IMR-90 (cell line): ENCODE data around the gene DICER1. TPM values are rescaled to one million over a fixed set of nuclear protein-coding genes. Genes with fewer than 3 reads are reported as not detected.

Source experiments
- ATAC-seq: fragments of 200-7000 bp; cut with Tn5 transposase; 2 replicates; pipeline ENCODE4 v1.9.1; 2020; ENCODE audit warnings: low read depth, mild to moderate bottlenecking, moderate library complexity
- BruUV-seq: library from RNA; stranded (reverse); fragments of 400-500 nt; replicated peaks from 2 replicates; lab custom pipeline; 2021; lab: Mats Ljungman, UMichigan
- CTCF ChIA-PET: fragments of 300-600 bp; formaldehyde crosslinking; extraction: SDS; loops from one replicate; lab custom pipeline; 2021; ENCODE audit warnings: antibody characterized with exemption; lab: Yijun Ruan, JAX
- POLR2A ChIA-PET: fragments of 300-600 bp; sonication (Branson Sonifier 250); formaldehyde crosslinking; loops from one replicate; lab custom pipeline; 2022; ENCODE audit warnings: antibody characterized with exemption; ENCODE audit not compliant: unreplicated experiment; lab: Charles Lee
- DNase-seq: peaks from one replicate; pipeline ENCODE4 v3.0.0; 2013
- H2AFZ ChIP-seq: replicated peaks from 2 replicates; pipeline ENCODE3; 2013; ENCODE audit warnings: low read length, mild to moderate bottlenecking; ENCODE audit not compliant: poor library complexity
- H2AK5ac ChIP-seq: 2 replicates; pipeline ENCODE4 v1.6.1; 2013; ENCODE audit warnings: low read depth, low read length, inconsistent platforms
- H2AK9ac ChIP-seq: replicated peaks from 2 replicates; pipeline ENCODE3; 2013; ENCODE audit warnings: mild to moderate bottlenecking, low read depth, low read length, moderate library complexity; ENCODE audit not compliant: poor library complexity
- H2BK120ac ChIP-seq: 2 replicates; pipeline ENCODE4 v1.6.1; 2013; ENCODE audit warnings: low read depth, low read length, inconsistent platforms
- H2BK15ac ChIP-seq: 3 replicates; pipeline ENCODE4 v1.6.1; 2013; ENCODE audit warnings: low read depth, low read length, inconsistent platforms
- H2BK20ac ChIP-seq: 2 replicates; pipeline ENCODE4 v1.6.1; 2013; ENCODE audit warnings: low read depth, mild to moderate bottlenecking, inconsistent platforms, low read length, moderate library complexity
- H2BK5ac ChIP-seq: 2 replicates; pipeline ENCODE4 v1.6.1; 2013; ENCODE audit warnings: mild to moderate bottlenecking, low read depth, low read length, inconsistent platforms; ENCODE audit not compliant: poor library complexity, severe bottlenecking
- H3K14ac ChIP-seq: replicated peaks from 2 replicates; pipeline ENCODE4 v1.6.1; 2013; ENCODE audit warnings: low read depth, low read length, inconsistent platforms
- H3K18ac ChIP-seq: 2 replicates; pipeline ENCODE4 v1.6.1; 2013; ENCODE audit warnings: low read depth, low read length, control low read depth
- H3K23ac ChIP-seq: 2 replicates; pipeline ENCODE4 v1.6.1; 2013; ENCODE audit warnings: low read depth, low read length, inconsistent platforms
- H3K27ac ChIP-seq: 2 replicates; pipeline ENCODE4 v1.5.1; 2013; ENCODE audit warnings: mild to moderate bottlenecking, control low read depth, low read length; ENCODE audit not compliant: insufficient read depth
- H3K27me3 ChIP-seq: 2 replicates; pipeline ENCODE4 v1.6.1; 2013; ENCODE audit warnings: low read length; ENCODE audit not compliant: control insufficient read depth, insufficient read depth
- H3K36me3 ChIP-seq: 2 replicates; pipeline ENCODE4 v1.6.1; 2013; ENCODE audit warnings: low read length, mixed read lengths; ENCODE audit not compliant: control insufficient read depth, insufficient read depth
- H3K4ac ChIP-seq: 2 replicates; pipeline ENCODE4 v1.6.1; 2013; ENCODE audit warnings: low read depth, low read length, inconsistent platforms
- H3K4me1 ChIP-seq: 2 replicates; pipeline ENCODE4 v1.6.1; 2013; ENCODE audit warnings: low read length, mixed read lengths; ENCODE audit not compliant: control insufficient read depth, insufficient read depth
- H3K4me2 ChIP-seq: 2 replicates; pipeline ENCODE4 v1.6.1; 2013; ENCODE audit warnings: low read depth, mild to moderate bottlenecking, control low read depth, low read length, moderate library complexity
- H3K4me3 ChIP-seq: 2 replicates; pipeline ENCODE4 v1.5.1; 2013; ENCODE audit warnings: low read depth, mild to moderate bottlenecking, control low read depth, low read length, moderate library complexity; ENCODE audit not compliant: insufficient read depth
- H3K56ac ChIP-seq: 2 replicates; pipeline ENCODE4 v1.6.1; 2013; ENCODE audit warnings: low read length, inconsistent platforms; ENCODE audit not compliant: insufficient read depth; ENCODE audit errors: extremely low read depth
- H3K79me1 ChIP-seq, 2 experiments: 2 replicates each; pipeline ENCODE4 v1.6.1; 2013; ENCODE audit warnings: low read length in 2 of 2, inconsistent platforms in 1 of 2, low read depth in 1 of 2
- H3K9ac ChIP-seq: 2 replicates; pipeline ENCODE4 v1.6.1; 2013; ENCODE audit warnings: low read depth, low read length, control low read depth
- H3K9me1 ChIP-seq: 2 replicates; pipeline ENCODE4 v1.6.1; 2013; ENCODE audit warnings: low read length, inconsistent platforms; ENCODE audit not compliant: insufficient read depth
- H3K9me3 ChIP-seq: 2 replicates; pipeline ENCODE4 v1.6.1; 2013; ENCODE audit warnings: low read length; ENCODE audit not compliant: control insufficient read depth, insufficient read depth
- H4K20me1 ChIP-seq: 2 replicates; pipeline ENCODE4 v1.6.1; 2013; ENCODE audit warnings: low read length, inconsistent platforms; ENCODE audit not compliant: insufficient read depth
- H4K5ac ChIP-seq: 2 replicates; pipeline ENCODE4 v1.6.1; 2013; ENCODE audit warnings: mild to moderate bottlenecking, low read depth, low read length, control low read depth
- H4K8ac ChIP-seq, 2 experiments: 2 replicates each; pipeline ENCODE4 v1.6.1; 2013; ENCODE audit warnings: low read depth in 2 of 2, low read length in 2 of 2, control low read depth in 1 of 2, inconsistent platforms in 1 of 2
- H4K91ac ChIP-seq: 2 replicates; pipeline ENCODE4 v1.6.1; 2013; ENCODE audit warnings: low read depth, low read length, inconsistent platforms; ENCODE audit not compliant: insufficient read depth
- BHLHE40 ChIP-seq: fragments of 150-350 bp; IDR thresholded peaks from 2 replicates; pipeline ENCODE4 v1.6.1; 2016; ENCODE audit warnings: mild to moderate bottlenecking, low read depth, low read length
- CEBPB ChIP-seq: IDR thresholded peaks from 2 replicates; pipeline ENCODE4 v1.6.1; 2012; ENCODE audit warnings: low read depth, low read length, improper control_type of control experiment
- CHD1 ChIP-seq: IDR thresholded peaks from 2 replicates; pipeline ENCODE4 v1.6.1; 2012; ENCODE audit warnings: low read depth, low read length, improper control_type of control experiment
- CTCF ChIP-seq: conservative IDR thresholded peaks from 2 replicates; pipeline ENCODE4 v1.5.1; 2012; ENCODE audit warnings: mild to moderate bottlenecking, low read depth, low read length, improper control_type of control experiment
- ELK1 ChIP-seq: fragments of 150-350 bp; IDR thresholded peaks from 2 replicates; pipeline ENCODE4 v1.6.1; 2016; ENCODE audit warnings: low read depth, mild to moderate bottlenecking, low read length, moderate library complexity, borderline replicate concordance
- FOS ChIP-seq: fragments of 150-350 bp; IDR thresholded peaks from 2 replicates; pipeline ENCODE4 v1.6.1; 2016; ENCODE audit warnings: low read depth, low read length
- MAFK ChIP-seq: IDR thresholded peaks from 2 replicates; pipeline ENCODE4 v1.6.1; 2012; ENCODE audit warnings: low read depth, low read length, improper control_type of control experiment
- MAZ ChIP-seq: IDR thresholded peaks from 2 replicates; pipeline ENCODE4 v1.6.1; 2012; ENCODE audit warnings: low read depth, mild to moderate bottlenecking, low read length, improper control_type of control experiment, moderate library complexity, borderline replicate concordance
- MXI1 ChIP-seq: IDR thresholded peaks from 2 replicates; pipeline ENCODE4 v1.6.1; 2012; ENCODE audit warnings: low read depth, mild to moderate bottlenecking, low read length, moderate library complexity, borderline replicate concordance
- NFE2L2 ChIP-seq: fragments of 150-350 bp; IDR thresholded peaks from 2 replicates; pipeline ENCODE4 v1.6.1; 2016; ENCODE audit warnings: low read depth, mild to moderate bottlenecking, low read length
- POLR2A ChIP-seq: IDR thresholded peaks from 2 replicates; pipeline ENCODE4 v1.6.1; 2012; ENCODE audit warnings: mild to moderate bottlenecking, low read depth, low read length
- RAD21 ChIP-seq: IDR thresholded peaks from 2 replicates; pipeline ENCODE4 v1.6.1; 2012; ENCODE audit warnings: low read length, improper control_type of control experiment
- RCOR1 ChIP-seq: IDR thresholded peaks from 2 replicates; pipeline ENCODE4 v1.6.1; 2012; ENCODE audit warnings: mild to moderate bottlenecking, low read length, improper control_type of control experiment; ENCODE audit not compliant: insufficient replicate concordance
- RFX5 ChIP-seq: IDR thresholded peaks from 2 replicates; pipeline ENCODE4 v1.8.0; 2012; ENCODE audit warnings: low read depth, mild to moderate bottlenecking, low read length, moderate library complexity
- SMC3 ChIP-seq: fragments of 150-350 bp; IDR thresholded peaks from 2 replicates; pipeline ENCODE4 v1.6.1; 2016; ENCODE audit warnings: low read depth, mild to moderate bottlenecking, antibody characterized with exemption, low read length, moderate library complexity
- USF2 ChIP-seq: fragments of 150-350 bp; IDR thresholded peaks from 2 replicates; pipeline ENCODE4 v1.6.1; 2017; ENCODE audit warnings: mild to moderate bottlenecking, antibody characterized with exemption, low read length, low read depth
- WGBS, 2 experiments: methylation state at CpG; one replicate each; pipeline versions ENCODE4 v1.1.5 to v1.1.7; 2013; ENCODE audit warnings: missing lambda C conversion rate in 2 of 2; ENCODE audit not compliant: insufficient read length in 1 of 2; ENCODE audit errors: extremely low coverage in 2 of 2; 5-methylcytosine and 5-hydroxymethylcytosine counted together
- dilution Hi-C: fragments of 300-500 bp; cut with HindIII; formaldehyde crosslinking; loops from one replicate; pipeline ENCODE4 v1.14.3; 2018; ENCODE audit warnings: low sequenced_read_pairs; ENCODE audit not compliant: unreplicated experiment
- in situ Hi-C: fragments of 300-500 bp; cut with MboI; formaldehyde crosslinking; loops from 3 replicates; pipeline ENCODE4 v1.14.3; 2019; ENCODE audit warnings: low sequenced_read_pairs, inconsistent platforms, mixed read lengths
- intact Hi-C: fragments of 100-400 bp; cut with micrococcal nuclease; formaldehyde crosslinking; loops from 2 replicates; pipeline ENCODE4 v1.10.0; 2022
- polyA plus RNA-seq, 3 experiments: library from polyadenylated mRNA; depleted of rRNA; stranded (reverse); fragments of >200 nt; gene quantifications; 2 replicates each; pipeline ENCODE4 v1.2.3, GENCODE V29; 2012; ENCODE audit warnings: low replicate concordance in 1 of 3
- total RNA-seq: library from RNA; depleted of rRNA; stranded (reverse); fragments of >200 nt; gene quantifications from 2 replicates; pipeline ENCODE4 v1.2.3, GENCODE V29; 2012

Gene DICER1
- total and polyA plus RNA-seq, 2 of the 4 experiments (the other 2 are of a cell fraction) = 9.7 to 49.5 TPM

- Histone ChIP-seq H3K23ac (no peak overlapping the region), H2AK5ac (no peak overlapping the region), H2AFZ (no peak overlapping the region), H3K27me3 (peaks cover 27% of the 10 kb centered on the region), H3K4me3 (no peak overlapping the region), H3K9ac (no peak overlapping the region), H3K4me1 (no peaks in the 10 kb centered on the region), H3K27ac (no peak overlapping the region), H2BK5ac (no peak overlapping the region), H3K4ac (no peak overlapping the region), H3K4me2 (no peak overlapping the region), H4K5ac (no peak overlapping the region), H3K18ac (no peak overlapping the region), H2BK15ac (no peak overlapping the region), H4K8ac (no peak overlapping the region), H2BK120ac (no peak overlapping the region), H3K14ac (no peak overlapping the region), H3K9me3 (no peaks in the 10 kb centered on the region; the same call in 1 of the 2 replicates), H2BK20ac (no peak overlapping the region), H3K9me1 (no peaks in the 10 kb centered on the region), H4K20me1 (no peaks in the 10 kb centered on the region), H3K36me3 (no peaks in the 10 kb centered on the region), H3K56ac (no peak overlapping the region), H3K79me1 (no peaks in the 10 kb centered on the region), H2AK9ac (no peak overlapping the region), H4K91ac (no peak overlapping the region)
- in situ Hi-C loops (no loop called here), intact Hi-C loops (no loop called here), dilution Hi-C loops (no loop called here)
- POLR2A ChIA-PET = no interaction called here
- no TSS peak for BruUV-seq
- TF ChIP-seq RFX5 (no peak), SMC3 (no peak), ELK1 (no peak), CHD1 (no peak), MAFK (no peak), MAZ (no peak), MXI1 (no peak), CEBPB (no peak), NFE2L2 (no peak), RAD21 (no peak), CTCF (no peak), POLR2A (no peak), RCOR1 (no peak), FOS (no peak), BHLHE40 (no peak), USF2 (no peak)
- ATAC-seq (no peak), DNase-seq (no peak)
- 35% methylated on average over 2 of the region's 10 CpGs; no CpG with 5 or more reads in 1 of the 2 experiments for WGBS, 2 experiments
- CTCF ChIA-PET = no interaction called here
These were observed 89.2 kb downstream of the DICER1 start for GRCh38 chr14:95068080-95068479.
